Esophagus squamous epithelium (tissue), 4 donors: ENCODE data around the gene PNKD.

Experiments used
- POLR2A ChIP-seq, 4 donors: fragments of 450-650 bp; IDR thresholded peaks; one replicate each; pipeline ENCODE4 v1.6.1; 2017; ENCODE audit warnings: antibody characterized with exemption in 4 of 4, mild to moderate bottlenecking in 4 of 4, moderate library complexity in 3 of 4
- TF ChIP-seq, protein P1 (sequence below), 6 experiments: fragments of 450-650 bp in 4 of 6; fragments of 200-600 bp in 2 of 6; sonication (generic) in 2 of 6; IDR thresholded peaks; one replicate each; pipeline ENCODE4 v1.5.1; 2016 to 2019; ENCODE audit warnings: antibody characterized with exemption in 6 of 6, mild to moderate bottlenecking in 4 of 6, moderate library complexity in 4 of 6

DNA sequence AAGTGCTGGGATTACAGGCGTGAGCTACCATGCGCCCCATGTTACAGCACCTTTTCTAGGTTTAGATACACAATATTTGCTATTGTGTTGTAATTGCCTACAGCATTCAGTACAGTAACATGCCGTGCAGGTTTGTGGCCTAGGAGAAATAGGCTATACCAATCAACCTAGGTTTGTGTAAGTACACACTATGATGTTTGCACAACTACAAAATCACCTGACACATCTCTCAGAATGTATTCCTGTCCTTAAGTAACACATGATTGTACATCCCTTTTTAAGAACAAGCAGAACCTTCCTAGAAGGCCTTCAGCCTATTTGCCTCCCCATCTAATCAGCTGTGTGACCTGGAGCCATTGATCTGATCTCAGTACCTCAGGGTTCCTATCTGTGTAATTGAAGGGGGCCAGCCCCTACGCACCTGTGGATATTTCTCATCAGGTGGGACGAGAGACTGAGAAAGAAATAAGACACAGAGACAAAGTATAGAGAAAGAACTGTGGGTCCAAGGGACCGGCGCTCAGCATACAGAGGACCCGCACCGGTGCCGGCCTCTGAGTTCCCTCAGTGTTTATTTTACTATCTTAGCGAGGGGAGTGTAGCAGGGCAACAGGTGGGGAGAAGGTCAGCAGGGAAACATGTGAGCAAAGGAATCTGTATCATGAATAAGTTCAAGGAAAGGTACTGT, 40.7 kb downstream of the PNKD start:
- TF ChIP-seq, protein P1, sequence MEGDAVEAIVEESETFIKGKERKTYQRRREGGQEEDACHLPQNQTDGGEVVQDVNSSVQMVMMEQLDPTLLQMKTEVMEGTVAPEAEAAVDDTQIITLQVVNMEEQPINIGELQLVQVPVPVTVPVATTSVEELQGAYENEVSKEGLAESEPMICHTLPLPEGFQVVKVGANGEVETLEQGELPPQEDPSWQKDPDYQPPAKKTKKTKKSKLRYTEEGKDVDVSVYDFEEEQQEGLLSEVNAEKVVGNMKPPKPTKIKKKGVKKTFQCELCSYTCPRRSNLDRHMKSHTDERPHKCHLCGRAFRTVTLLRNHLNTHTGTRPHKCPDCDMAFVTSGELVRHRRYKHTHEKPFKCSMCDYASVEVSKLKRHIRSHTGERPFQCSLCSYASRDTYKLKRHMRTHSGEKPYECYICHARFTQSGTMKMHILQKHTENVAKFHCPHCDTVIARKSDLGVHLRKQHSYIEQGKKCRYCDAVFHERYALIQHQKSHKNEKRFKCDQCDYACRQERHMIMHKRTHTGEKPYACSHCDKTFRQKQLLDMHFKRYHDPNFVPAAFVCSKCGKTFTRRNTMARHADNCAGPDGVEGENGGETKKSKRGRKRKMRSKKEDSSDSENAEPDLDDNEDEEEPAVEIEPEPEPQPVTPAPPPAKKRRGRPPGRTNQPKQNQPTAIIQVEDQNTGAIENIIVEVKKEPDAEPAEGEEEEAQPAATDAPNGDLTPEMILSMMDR (IDR thresholded peaks at IDR 0.05): no peak
- TF ChIP-seq POLR2A (IDR thresholded peaks at IDR 0.05): no peak
